Fibroblast of skin of back (primary cell): ENCODE data around the gene GSTO2.

ENCODE experiments used
- DNase-seq: peaks from one replicate; pipeline ENCODE4 v3.0.0-alpha.2; 2013

GSTO2 gene

DNA sequence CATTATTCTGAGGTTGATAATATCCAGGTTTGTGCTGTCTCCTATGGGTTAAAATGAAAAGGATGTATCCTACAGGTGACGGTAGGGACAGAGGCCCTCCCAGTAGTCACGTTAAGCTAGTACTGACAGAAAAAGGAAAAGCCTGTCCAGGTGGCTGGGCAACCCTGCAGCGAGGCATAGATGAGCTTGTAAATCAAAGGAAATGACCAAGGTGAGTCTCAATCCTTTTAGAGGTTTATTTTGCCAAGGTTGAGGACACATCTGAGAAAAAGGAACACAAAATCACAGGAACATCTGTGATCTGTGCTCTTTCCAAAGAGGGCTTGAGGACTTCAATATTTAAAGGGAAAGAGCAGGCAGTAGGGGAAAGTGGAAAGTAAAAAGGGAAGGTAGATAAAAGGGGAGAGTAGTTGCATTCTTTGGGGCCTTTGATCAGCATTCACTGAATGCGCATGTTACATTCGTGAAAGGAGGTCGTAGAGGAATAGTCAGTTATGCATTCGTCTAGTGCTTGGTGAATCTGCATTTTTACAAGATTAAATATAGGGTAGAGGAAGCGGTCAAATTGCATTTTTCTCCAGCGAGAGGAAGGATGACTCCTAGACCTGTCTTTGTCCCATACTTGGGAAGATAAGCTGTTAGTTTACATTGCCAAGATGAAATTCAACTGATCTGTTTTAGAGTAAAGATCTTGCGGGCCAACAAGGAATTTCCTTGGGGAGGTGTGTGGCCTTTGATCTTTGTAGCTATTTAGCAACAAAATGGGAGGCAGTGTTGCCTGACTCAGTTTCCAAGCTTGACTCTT is 15.2 kb upstream of the GSTO2 start:
- DNase-seq = peak; percentile 43

DNA sequence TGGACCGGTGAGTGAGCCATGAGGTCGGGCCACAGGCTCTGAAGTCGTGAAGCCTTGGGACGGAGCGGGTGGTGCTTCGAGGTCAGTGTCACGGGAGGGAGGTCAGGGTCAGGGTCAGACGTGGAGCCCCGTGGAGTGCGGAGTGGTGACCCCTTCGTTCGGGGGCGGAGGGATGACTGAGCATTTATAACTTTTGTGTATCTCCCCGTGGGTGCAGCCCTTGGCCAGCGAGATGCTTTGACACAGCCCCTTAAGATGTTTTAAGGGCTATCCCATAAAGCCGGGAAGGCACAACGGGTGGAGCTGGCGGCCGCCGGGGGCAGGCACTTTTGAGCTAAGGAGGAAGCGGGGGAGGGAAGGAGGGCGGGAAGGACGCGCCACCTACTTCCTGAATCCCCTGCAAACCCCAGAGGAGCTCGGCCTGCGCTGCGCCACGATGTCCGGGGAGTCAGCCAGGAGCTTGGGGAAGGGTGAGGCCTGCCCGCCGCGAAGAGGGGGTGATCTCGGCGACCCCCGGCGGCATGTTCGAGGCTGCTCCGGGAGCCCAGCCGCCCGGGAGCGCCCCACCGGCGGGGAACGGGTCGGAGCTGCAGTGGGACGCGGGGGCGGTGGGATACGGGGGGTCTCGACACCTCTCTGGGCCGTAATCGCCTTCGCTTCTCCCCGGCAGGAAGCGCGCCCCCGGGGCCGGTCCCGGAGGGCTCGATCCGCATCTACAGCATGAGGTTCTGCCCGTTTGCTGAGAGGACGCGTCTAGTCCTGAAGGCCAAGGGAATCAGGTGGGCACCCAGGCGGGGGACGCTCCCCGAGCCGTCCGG is 14.3 kb upstream of the GSTO2 start, which contains the start of gene GSTO1:
Gene GSTO1 (plus strand): TSS at position 400 of the 818 bp plus-strand sequence. CDS start 37 bp downstream, at position 437.
- DNase-seq = peak; percentile 79

DNA sequence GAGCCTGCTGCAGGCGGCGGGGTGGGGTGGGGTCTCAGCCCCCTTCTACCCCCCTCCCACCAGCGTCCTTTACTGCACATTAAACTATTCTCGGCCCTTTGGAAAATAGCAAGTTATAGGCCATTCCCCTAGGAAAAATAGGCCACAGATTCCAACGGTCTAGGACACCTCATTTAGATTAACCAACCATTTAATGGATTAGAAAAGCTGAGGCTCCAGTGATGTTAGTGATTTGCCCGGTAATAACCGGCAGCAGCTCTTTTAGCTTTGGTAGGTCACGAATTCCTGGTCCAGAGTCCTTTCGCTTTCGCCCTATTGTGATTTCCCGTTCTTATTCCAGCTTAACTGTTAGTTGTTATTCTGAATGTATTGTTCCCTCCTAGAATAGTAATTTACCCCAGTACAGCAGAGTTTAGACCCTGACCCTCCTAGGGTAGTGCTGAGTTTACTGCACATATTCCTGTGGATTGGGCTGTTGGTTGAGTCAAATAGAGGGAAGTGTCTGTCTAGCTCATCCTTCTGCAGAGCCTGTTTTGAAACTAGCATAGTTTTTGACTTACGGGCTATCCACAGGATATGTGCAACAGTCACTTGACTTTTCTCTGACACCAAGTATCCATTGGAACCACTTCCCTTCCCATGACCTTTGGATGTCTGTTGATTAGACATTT is 13.5 kb upstream of the GSTO2 start:
- DNase-seq = peak; percentile 75

DNA sequence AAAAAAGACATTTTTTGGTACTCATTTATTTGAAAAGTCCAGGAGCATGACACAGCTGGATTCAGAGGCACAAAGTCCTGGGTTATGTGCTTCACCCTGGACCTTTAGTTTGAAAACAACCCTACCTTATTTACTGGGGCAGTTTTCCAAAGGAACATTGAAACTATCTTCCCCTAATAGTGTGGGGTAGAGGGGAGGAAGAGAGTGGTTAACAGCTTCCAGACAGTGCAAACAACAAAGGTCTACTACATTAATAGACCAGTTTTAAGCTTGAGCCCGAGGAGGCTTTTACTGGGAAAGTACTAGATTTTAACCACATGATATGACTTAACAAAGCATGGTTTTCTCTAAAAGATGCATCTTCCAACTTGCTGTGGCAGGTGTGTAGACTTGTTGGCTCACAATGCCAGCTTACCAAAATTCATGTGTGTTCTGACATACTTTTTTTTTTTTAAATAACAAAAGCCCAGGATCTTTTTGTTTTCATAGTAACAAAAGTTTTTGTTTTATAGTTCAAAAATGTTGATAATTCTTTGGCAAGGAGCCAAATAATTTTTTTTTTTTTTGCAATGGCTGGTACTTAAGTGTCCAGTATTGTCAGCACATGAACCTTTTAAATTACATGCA is 12.5 kb upstream of the GSTO2 start:
- no peak for DNase-seq

DNA sequence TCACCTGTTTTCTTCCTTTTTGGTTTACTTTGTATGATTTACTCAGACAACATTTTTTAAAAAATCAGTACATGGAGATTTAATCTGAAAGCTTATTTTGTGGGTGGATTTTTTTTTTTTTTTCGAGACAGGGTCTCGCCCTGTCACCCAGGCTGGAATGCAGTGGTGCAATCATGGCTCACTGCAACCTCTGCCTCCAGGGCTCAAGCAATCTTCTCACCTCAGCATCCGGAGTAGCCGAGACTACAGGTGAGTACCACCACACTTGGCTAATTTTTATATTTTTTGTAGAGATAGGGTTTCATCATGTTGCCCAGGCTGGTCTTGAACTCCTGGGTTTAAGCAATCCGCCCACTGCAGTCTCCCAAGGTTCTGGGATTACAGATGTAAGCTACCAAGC is 11.7 kb upstream of the GSTO2 start:
- DNase-seq = no peak

DNA sequence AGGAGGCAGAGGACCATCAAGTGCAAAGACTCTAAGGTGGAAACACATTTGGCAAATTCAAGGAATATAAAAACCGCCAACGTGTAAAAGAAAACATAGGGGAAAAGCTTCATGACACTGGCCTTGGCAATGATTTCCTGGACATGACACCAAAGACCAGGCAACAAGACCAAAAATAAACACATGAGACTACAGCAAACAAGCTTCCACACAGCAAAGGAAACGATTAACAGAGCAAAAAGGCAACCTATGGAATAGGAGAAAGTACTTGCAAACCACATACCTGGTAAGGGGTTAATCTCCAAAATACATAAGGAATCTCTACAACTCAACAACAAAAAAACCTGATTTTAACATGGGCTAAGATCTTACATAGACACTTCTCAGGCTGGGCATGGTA is 10.8 kb upstream of the GSTO2 start:
- DNase-seq = no peak

DNA sequence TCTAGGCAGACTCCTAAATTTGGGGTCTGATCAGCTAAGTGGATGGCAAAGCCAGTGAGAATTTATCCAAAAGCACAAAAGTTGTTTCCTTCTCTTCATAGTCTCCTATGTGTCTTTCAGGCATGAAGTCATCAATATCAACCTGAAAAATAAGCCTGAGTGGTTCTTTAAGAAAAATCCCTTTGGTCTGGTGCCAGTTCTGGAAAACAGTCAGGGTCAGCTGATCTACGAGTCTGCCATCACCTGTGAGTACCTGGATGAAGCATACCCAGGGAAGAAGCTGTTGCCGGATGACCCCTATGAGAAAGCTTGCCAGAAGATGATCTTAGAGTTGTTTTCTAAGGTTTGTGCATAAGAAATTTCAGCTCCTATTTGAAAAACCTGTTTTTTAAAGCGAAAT is 9.5 kb upstream of the GSTO2 start:
- DNase-seq = no peak

DNA sequence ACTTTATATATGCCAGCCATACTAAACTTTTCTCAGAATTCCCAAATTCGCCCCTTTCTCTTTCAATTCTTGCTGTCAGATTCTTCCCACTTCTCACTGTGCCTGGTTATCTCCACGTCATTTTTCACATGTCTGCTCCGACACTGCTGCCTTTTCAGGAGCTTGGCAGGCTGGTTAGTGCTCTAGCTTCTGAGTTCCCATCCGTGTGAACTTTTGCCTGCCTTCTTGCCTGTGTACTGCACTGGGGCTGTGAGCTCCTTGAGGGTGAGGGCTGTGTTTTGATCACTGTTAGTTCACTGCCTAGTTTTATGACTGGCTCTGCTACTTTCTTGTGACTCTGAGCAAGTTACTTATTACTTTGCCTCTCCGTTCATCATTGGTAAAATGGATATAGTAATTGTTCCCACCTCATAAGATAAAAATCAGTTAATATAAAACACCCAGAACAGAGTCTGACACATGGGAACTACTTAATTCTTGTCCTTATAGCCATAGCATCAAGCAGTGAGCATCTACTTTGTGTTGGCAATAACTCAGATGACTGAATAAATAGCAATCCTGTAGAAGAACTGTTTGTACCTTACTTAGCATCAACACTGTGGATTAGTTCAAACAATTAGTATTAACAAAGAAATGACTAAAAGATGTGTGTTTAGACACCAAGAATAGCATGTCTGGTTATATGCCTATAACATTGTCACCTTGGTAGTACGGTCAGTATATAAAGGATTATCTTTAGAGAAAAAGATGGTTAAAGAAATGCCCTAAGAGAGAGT is 8.8 kb upstream of the GSTO2 start:
- DNase-seq = no peak

DNA sequence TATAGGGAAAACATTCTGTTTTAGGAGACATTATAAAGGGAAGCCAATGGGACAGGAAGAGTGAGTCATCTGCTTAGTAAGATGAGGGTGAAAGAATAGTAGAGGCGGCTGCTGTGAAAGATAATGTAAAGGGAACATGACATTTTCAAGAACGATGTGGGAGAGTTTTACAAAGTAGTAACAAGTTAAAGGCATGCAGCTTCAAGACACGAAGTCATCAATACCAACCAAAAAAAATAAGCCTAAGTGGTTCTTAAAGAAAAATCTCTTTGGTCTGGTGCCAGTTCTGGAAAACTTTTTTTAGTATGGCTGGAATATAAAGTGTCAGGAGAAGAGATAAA is 8.2 kb upstream of the GSTO2 start:
- DNase-seq = peak; percentile 81

DNA sequence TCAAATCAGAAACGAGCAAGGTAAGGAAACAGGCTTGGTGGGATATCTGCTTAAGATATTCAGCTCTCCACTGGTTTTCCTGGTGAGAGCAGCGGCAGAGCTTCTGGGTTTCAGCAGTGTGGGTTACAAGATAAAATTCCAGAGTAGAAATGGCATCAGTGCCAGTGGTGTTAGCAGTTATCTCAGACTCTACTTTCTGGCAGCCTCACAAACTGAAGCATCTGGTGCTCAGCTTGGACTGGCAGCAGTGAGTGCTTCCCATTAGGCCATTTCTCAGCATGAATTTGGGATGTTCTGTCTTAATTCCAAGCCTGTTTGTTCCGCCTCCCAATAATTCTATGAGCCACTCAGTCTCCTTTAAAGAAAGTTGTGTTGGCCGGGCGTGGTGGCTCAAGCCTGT is 6.9 kb upstream of the GSTO2 start:
- no peak for DNase-seq

DNA sequence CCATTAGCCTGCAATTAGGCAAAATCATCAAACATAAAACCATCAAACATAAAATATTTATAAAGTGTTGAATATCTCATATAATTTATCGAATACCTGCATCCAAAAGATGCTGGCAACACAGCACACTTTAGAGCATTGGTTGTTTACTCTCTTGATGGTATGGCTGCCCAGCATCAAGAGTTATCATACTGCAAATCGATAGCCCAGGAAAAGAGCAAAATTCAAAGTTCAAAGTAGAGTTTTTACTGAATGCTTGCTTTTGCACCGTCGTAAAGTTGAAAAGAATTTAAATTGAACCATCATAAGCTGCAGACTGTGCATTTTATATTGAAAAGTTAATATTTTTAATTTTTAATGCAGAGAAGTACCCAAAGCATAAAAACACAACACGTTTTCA is 4.2 kb upstream of the GSTO2 start:
- no peak for DNase-seq

DNA sequence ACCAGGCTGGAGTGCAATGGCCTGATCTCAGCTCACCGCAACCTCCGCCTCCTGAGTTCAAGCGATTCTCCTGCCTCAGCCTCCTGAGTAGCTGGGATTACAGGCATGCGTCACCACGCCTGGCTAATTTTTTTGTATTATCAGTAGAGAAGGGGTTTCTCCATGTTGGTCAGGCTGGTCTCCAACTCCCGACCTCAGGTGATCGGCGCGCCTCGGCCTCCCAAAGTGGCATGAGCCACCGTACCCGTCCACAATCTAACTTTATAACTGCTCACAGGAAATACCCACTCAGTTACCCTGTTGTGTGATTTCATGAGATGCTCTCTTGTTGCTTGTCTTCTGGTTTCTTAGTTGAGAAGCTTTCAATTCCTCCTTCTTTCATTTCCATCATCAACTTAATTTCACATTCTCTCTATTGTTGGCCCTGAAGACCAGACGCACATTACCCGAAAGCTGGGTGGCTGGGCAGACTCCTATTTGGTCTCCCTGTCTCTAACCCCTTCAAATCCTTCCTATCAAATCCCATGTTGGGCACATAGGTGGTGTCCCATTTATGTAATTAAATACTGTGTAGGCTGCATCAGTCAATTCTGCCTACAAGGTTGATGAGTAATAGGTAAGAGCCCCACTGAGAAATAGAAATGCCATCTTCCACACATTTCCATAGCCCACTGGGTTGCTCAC is 1.1 kb upstream of the GSTO2 start:
- no peak for DNase-seq

DNA sequence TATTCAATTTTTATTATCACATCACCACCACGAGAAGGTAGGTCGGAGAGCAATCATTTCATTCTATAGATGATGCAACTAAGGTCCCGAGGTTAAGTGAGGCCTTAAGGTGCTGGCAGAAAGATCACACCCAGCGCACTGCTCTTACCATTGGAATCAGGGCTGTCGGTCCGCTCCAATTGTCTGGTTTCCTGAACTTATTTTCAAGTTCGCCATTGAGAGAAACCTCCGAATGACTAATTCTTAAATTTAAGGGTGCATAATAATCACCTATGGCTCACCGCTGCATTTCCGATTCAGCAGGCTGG is 625 bp upstream of the GSTO2 start:
- DNase-seq = no peak

DNA sequence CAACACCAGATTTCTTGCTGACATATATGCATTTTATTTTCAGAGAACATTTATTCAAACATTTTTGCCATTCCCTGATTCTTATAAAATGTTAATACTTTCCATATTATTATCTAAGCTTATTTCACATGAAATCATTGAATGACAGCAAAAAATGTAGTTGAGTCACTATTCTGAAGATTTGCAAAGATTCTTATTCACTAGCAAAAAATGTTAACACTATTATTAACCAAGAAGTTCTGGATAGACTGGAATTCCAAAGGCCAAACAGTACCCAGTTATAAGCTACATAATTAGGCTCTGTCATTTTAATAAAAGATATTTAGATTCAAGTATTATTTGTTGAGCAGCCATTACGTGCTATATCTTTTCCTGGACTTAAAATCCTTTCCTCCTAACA is 4.3 kb downstream of the GSTO2 start:
- DNase-seq = peak; percentile 83

DNA sequence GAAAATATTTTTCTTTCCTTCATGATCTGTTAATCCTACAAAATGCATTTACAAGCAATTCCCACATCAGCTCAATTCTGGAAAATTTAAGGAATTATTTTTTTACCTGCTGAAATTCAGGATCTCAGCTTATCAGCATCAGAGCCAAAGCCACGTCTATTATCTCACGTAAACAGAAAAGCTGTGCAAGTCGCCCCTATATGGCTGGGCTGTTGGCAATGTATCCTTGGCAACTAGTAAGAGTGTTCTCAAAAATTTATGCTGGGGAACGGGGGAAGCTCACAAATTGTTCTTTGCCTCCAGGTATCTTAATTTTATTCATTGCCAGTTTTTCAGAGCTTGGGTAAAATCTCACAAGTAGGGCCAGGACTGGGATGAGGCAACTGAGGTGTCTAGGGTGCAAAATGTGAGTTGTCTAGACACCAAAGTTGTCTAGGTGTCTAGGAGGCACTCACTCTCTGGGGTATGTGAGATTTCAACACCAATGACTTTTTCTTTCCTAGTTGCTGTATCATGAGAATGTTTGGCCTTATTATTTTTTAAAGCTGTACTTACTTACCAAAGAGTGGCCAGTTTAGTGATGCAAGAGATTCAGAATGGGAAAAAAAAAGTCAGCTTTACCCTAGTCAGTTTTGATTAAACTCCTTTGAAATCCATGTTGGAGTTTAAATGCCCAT is 5.1 kb downstream of the GSTO2 start:
- DNase-seq = no peak

DNA sequence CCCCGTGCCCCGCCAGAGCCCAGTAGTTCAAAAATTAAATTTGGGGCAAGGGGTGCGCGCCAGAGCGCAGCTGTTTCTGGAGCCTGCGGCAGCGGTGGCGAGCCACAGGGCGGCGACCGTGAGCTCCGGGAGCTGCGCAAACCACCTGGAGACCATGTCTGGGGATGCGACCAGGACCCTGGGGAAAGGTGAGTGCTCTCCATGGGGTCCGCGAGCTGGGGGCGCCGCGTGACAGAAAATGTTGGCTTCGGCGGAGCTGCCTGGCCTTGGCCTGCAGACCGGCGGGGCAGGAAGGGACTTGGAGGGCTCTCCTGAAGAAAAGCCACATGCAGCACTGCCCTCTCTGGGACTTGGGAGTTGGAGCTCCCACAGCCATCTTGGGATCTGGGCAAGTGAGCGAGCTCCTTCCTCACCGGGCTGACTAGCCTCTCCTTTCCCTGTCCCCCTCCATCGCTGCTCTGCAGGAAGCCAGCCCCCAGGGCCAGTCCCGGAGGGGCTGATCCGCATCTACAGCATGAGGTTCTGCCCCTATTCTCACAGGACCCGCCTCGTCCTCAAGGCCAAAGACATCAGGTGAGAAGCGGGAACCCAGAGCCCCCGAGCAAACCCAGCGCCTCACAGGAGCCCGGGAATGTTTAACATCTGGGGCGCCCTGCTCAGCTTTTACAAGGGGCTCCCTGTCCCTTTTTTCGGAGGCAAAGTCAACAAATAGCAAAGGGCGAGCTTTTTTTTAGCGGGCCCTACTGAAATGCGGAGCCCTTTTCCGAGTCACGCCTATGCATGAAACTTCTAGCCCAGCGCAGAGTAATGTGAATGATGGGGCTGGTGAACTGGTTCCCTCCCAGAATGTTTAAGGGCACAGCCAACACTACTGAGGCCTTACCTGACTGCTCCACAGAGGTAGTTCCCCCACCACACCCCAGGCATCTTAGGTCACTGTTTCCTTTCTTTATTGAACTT is 6.1 kb downstream of the GSTO2 start:
- DNase-seq = no peak

DNA sequence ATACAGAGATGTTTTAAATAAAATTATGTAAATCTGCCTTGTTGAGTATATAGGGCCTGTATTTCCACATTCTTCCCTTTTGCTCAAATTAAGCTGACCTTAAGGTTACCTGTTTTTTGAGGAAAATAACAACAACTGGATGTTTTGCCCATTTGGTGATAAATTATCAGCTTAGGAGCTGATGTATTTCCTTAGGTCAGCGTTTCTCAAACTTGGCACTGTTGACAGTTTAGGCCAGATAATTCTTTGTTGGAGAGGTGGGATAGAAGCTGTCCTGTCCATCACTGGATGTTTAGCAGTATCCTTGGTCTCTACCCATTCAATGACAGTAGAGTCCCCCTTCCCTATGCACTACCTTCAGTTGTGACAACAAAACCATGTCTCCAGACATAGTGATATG is 7.2 kb downstream of the GSTO2 start:
- no peak for DNase-seq

DNA sequence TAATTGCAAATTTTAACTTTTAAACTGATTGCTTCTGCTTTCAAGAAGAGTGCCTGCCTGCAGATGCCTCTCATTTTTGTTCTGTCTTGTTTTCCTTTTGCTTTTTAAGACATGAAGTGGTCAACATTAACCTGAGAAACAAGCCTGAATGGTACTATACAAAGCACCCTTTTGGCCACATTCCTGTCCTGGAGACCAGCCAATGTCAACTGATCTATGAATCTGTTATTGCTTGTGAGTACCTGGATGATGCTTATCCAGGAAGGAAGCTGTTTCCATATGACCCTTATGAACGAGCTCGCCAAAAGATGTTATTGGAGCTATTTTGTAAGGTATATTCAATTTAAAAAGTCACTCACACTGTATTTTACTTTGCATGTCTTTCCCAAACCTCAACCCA is 8.8 kb downstream of the GSTO2 start:
- no peak for DNase-seq

DNA sequence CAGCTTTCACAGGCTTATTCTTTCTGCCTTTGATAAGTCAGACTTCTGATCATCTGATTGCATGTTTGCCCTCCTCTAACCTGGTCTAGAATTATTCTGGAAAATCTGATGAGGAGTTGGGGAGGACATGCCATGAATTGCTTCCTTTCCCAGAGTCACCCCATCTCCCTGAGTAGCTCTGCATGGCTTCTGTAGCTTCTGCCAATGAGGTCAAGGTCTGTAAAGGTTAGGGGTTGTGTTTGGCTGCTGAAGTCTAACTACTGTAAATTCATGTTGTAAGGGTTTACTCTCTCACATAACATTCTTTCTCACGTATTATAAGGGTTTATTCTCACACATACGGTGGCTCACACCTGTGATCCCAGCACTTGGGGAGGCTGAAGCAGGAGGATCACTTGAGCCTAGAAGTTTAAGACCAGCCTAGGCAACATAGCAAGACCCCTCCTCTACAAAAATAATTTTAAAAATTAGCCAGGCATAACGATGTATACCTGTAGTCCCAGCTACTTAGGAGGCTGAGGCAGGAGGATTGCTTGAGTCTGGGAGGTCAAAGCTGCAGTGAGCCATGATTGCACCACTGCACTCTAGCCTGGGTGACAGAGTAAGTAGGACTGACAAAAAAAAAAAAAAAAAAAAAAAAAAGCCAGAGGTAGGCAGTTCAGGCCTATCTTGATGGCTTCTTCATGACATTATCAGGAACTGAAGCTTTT is 10.7 kb downstream of the GSTO2 start:
- DNase-seq = no peak
